Colonic mucosa (tissue), 4 donors: Measurements from ENCODE around the gene SAFB. TPM values are rescaled to one million over a fixed set of nuclear protein-coding genes. Genes with fewer than 3 reads are reported as not detected.

Experiments used
- DNase-seq: peaks from one replicate; pipeline ENCODE4 v3.0.0-alpha.2; 2020
- H3K27ac ChIP-seq: fragments of 200-600 bp; one replicate; pipeline ENCODE4 v1.8.0; 2021
- H3K27me3 ChIP-seq: fragments of 200-600 bp; one replicate; pipeline ENCODE4 v1.8.0; 2021
- H3K36me3 ChIP-seq: fragments of 200-600 bp; one replicate; pipeline ENCODE4 v1.8.0; 2021
- H3K4me1 ChIP-seq: fragments of 200-600 bp; one replicate; pipeline ENCODE4 v1.8.0; 2021; ENCODE audit warnings: mild to moderate bottlenecking
- H3K4me3 ChIP-seq: fragments of 200-600 bp; one replicate; pipeline ENCODE4 v1.8.0; 2021
- H3K9ac ChIP-seq, 2 donors: one replicate each; pipeline ENCODE4 v1.7.0; 2013; ENCODE audit warnings: control low read depth in 2 of 2, low read depth in 2 of 2, low read length in 2 of 2
- H3K9me3 ChIP-seq: fragments of 200-600 bp; one replicate; pipeline ENCODE4 v1.8.0; 2021
- intact Hi-C: fragments of 100-400 bp; cut with DNase I; formaldehyde crosslinking; loops from one replicate; pipeline ENCODE4 v1.14.1; 2022
- total RNA-seq, 2 donors: library from RNA; stranded (reverse); fragmentation: NEBNext Ultra II Directional in 1 of 2; extraction: Animal tissue kit (Norgen Biotek cat#: 25700) in 1 of 2; gene quantifications; one replicate each; pipeline ENCODE4 v1.2.1, GENCODE V29; 2021
- TF ChIP-seq, protein P1 (sequence below): fragments of 200-600 bp; IDR thresholded peaks from one replicate; pipeline ENCODE4 v1.8.0; 2022; ENCODE audit warnings: antibody characterized with exemption, mild to moderate bottlenecking
- donor health status: healthy.
- donor health status: DM: no; HTN: no; CAD: no.
- donor health status: DM: no; HTN: no; CAD: no.

Gene SAFB
- total RNA-seq, 2 donors from 2014 or later: 56.1 to 120 TPM

DNA sequence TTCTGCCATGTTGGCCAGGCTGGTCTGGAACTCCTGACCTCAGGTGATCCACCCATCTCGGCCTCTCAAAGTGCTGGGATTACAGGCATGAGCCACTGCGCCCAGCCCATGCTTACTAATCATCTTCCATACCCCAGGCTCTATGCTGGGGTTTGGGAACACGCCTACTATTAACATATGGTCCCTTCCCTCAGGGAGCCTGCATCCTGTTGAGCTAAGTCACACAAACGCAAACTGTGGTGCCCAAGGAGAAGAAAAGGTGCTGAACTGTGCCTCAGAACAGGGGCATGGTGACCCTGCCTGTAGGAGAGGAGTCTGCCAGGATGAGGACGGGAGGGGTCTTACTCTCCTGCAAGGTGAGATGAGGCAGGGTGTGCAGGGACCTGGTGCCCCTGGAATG, 51.8 kb downstream of the SAFB start:
- no peaks in the 10 kb centered on the region for H3K27me3 ChIP-seq
- TF ChIP-seq, protein P1, sequence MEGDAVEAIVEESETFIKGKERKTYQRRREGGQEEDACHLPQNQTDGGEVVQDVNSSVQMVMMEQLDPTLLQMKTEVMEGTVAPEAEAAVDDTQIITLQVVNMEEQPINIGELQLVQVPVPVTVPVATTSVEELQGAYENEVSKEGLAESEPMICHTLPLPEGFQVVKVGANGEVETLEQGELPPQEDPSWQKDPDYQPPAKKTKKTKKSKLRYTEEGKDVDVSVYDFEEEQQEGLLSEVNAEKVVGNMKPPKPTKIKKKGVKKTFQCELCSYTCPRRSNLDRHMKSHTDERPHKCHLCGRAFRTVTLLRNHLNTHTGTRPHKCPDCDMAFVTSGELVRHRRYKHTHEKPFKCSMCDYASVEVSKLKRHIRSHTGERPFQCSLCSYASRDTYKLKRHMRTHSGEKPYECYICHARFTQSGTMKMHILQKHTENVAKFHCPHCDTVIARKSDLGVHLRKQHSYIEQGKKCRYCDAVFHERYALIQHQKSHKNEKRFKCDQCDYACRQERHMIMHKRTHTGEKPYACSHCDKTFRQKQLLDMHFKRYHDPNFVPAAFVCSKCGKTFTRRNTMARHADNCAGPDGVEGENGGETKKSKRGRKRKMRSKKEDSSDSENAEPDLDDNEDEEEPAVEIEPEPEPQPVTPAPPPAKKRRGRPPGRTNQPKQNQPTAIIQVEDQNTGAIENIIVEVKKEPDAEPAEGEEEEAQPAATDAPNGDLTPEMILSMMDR: no peak
- H3K9ac ChIP-seq: no peak overlapping the region
- H3K27ac ChIP-seq: no peak overlapping the region
- no peak for DNase-seq
- intact Hi-C loops: no loop called here
- peaks cover 7% of the 10 kb centered on the region for H3K4me1 ChIP-seq
- no peaks in the 10 kb centered on the region for H3K36me3 ChIP-seq
- no peak overlapping the region for H3K4me3 ChIP-seq
- H3K9me3 ChIP-seq: no peaks in the 10 kb centered on the region

DNA sequence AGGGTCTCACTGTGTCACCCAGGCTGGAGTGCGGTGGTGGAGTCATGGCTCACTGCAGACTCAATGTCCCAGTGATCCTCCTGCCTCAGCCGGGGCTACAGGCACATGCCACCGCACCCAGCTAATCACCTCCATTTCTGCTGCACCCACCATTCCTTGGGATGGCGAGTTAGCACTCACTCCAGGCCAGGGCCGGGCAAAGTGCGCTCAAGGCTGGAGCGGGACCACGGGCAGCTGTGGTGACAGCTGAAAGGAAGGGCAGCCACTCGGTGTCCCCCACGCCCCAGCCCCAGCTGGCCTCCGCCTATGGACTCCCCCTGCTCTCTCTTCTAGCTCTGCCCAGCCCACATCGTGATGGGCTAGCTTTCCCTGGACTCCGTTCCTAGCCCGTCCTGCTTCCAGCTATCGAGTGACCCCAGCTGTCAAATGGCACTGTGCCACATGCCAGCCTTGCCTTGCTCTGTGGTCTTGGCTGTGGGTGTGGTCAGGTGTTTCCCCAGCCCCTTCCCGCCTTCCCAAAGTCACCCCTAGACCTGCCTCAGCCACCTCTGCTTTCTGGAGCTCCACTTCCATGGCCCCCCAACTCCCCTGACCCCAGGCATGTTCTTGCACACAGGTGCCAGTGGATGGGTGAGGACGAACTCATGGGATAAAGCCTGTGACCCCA, 53.4 kb downstream of the SAFB start:
- no peak for DNase-seq
- TF ChIP-seq, protein P1: no peak
- H3K4me3 ChIP-seq: no peak overlapping the region
- H3K27ac ChIP-seq: no peak overlapping the region
- peak overlapping the region in 1 of 2 donors; percentile 26 for H3K9ac ChIP-seq
- no peaks in the 10 kb centered on the region for H3K9me3 ChIP-seq
- H3K36me3 ChIP-seq: no peaks in the 10 kb centered on the region
- H3K4me1 ChIP-seq: peaks cover 7% of the 10 kb centered on the region
- intact Hi-C loops: no loop called here
- H3K27me3 ChIP-seq: no peaks in the 10 kb centered on the region

DNA sequence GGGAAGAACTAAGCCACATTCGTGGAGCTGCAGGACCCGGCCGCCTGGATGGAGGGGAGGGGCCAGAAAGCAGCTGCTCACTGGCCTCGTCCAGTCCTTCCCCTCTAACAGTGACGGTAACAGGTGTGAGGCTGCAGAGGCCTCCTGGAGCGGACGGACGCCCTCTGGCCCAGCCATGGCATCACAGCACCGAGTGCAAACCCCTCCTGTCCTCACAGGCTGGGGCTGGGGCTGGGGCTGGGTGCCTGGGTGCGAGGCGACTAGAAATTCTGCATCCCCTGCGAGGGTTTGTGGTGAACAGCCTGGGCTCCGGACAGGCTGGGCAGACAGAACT, 53.9 kb downstream of the SAFB start:
- Histone ChIP-seq H3K4me3 (no peak overlapping the region), H3K9ac (no peak overlapping the region), H3K4me1 (peaks cover 7% of the 10 kb centered on the region), H3K27ac (no peak overlapping the region), H3K27me3 (no peaks in the 10 kb centered on the region), H3K36me3 (no peaks in the 10 kb centered on the region), H3K9me3 (no peaks in the 10 kb centered on the region)
- intact Hi-C loops: no loop called here
- TF ChIP-seq, protein P1: no peak
- no peak for DNase-seq

DNA sequence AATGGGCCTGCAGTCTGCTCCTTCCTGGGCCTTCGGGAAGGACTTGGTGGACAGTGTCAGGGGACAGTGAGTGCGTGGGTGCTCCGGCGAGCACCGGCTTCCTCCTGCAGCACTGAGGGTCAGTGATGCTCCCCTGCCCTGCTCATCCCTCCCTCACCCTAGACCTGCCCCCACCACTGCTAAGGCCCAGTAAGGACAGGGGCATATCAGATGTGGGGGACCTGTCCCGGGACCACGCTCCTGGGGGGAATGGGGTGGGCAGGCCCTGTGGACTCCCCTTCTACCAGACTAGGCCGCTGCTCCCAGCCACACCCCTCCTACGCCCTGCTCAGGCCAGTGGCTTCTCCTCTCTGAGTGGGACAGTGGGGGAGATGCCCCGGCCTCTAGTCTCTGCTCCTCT, 54.3 kb downstream of the SAFB start:
- H3K27ac ChIP-seq: no peak overlapping the region
- H3K27me3 ChIP-seq: no peaks in the 10 kb centered on the region
- no peaks in the 10 kb centered on the region for H3K9me3 ChIP-seq
- no peaks in the 10 kb centered on the region for H3K36me3 ChIP-seq
- no peak overlapping the region for H3K9ac ChIP-seq
- H3K4me3 ChIP-seq: no peak overlapping the region
- TF ChIP-seq, protein P1: no peak
- DNase-seq: no peak
- intact Hi-C loops: no loop called here
- peaks cover 7% of the 10 kb centered on the region for H3K4me1 ChIP-seq

DNA sequence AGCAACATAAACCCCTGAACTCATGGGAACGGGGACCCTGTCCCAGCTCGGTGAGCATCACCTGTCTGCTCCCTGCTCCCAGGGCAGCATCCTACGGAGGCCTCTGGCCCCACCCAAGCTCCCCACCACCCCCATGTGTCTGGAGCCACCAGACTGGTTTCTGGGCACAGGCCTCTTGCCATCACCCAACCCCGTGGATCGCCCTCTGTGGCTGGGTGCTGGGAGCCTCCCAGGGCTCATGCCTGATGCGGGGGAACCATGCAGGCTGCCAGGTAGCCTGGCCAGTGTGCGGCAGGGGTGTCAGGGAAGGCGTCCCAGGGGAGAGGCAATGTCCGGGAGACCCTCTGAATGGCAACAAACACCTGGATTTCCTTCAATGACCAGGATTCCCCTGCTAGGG, 54.7 kb downstream of the SAFB start:
- H3K36me3 ChIP-seq: no peaks in the 10 kb centered on the region
- H3K9ac ChIP-seq: no peak overlapping the region
- TF ChIP-seq, protein P1: no peak
- H3K4me1 ChIP-seq: peaks cover 7% of the 10 kb centered on the region
- H3K27me3 ChIP-seq: no peaks in the 10 kb centered on the region
- no peaks in the 10 kb centered on the region for H3K9me3 ChIP-seq
- intact Hi-C loops: no loop called here
- H3K4me3 ChIP-seq: no peak overlapping the region
- no peak for DNase-seq
- no peak overlapping the region for H3K27ac ChIP-seq
